NCI-H82 treated with DMSO at 0.1 percent for 48 hours (cell line): ENCODE results near the gene SYT8.
A peak's percentile ranks its signal among the peaks of the same experiment; 100 is the strongest.
"Not testable (repeated sequence)": the region's sequence is repeated elsewhere in the genome, so short reads cannot be mapped to it uniquely, and the experiment has no call there.

Source experiments
- DNase-seq: peaks from one replicate; lab custom pipeline; 2025; ENCODE audit not compliant: unreplicated experiment; lab: John Stamatoyannopoulos, UW

The SYT8 gene

GRCh38 chr11:1872267-1872985, 37.6 kb downstream of the SYT8 start:
- DNase-seq, result no peak

DNA sequence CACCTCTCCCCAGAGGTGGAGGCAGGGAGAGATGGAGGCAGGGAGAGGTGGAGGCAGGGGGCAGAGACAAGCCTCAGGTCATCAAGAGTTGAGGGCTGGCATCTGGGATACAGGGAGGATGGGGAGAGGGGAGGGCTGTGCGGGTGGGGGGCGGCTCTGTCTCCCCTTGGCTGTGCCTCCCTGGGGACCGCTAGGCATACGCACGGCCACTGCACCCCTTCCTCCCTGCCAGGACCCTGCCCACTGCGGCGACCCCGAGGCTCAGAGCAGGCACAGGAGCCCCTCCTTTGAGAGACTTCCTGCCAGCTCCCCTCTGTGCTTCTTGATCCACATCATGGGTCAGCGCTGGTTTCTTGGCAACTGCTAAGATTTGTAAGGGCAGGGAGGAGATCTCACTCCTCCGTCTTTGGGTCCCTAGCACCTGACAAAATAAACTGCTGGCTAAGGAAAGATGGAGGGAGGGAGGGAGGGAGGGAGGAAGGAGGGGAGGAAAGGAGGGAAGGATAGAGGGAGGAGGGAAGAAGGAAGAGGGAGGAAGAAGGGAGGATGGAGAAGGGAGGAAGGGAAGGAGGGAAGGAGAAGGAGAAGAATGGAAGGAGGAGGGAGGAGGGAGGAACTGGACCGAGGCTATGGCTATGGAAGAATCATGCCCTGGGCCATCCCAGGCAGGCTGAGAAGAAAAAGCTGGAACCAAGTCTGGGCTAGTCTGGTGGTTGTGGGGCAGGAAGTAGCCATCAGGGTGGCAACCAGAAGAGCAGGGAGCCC, 38.4 kb downstream of the SYT8 start:
- DNase-seq, result no peak

- DNase-seq, result not testable (repeated sequence)
These were observed 39.0 kb downstream of the SYT8 start for GRCh38 chr11:1873813-1874150.

DNA sequence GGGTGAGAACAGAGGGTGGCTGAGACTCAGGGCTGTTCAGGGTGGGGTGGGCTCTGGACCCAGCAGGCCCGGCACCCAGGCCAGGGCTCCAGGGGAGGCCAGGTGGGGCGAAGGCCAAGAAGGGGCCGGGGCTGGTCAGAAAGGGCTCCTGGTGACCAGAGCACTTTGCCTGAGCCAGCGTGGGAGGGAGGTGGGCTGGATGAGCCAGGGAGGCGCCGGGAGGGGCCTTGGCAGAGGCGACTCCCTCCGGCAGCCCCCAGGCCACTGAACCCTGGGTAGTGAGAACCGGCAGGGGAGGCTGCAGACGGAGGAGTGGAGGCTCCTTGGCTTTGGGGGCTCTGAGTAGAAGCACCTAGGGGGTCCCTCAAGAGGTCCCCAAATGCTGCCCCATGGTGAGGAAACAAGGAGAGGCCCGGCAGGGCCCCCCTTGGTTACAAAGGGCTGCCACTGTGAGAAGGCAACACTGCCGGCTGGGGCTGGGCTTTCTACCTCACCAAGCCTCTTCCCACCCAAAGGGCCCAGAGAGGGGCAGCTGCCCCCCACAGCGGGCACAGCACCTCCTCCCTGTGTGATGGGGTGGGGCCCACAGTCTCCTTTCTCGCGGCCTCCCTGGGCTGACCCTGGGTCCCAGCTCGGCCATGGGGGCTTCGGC, 39.8 kb downstream of the SYT8 start:
- DNase-seq, result not testable (repeated sequence)

- DNase-seq, result no peak
These were observed 40.5 kb downstream of the SYT8 start for GRCh38 chr11:1875093-1875850.

- DNase-seq, result not testable (repeated sequence)
These were observed 41.1 kb downstream of the SYT8 start for GRCh38 chr11:1875851-1876301.

GRCh38 chr11:1876361-1877063, 41.7 kb downstream of the SYT8 start:
- no peak for DNase-seq

DNA sequence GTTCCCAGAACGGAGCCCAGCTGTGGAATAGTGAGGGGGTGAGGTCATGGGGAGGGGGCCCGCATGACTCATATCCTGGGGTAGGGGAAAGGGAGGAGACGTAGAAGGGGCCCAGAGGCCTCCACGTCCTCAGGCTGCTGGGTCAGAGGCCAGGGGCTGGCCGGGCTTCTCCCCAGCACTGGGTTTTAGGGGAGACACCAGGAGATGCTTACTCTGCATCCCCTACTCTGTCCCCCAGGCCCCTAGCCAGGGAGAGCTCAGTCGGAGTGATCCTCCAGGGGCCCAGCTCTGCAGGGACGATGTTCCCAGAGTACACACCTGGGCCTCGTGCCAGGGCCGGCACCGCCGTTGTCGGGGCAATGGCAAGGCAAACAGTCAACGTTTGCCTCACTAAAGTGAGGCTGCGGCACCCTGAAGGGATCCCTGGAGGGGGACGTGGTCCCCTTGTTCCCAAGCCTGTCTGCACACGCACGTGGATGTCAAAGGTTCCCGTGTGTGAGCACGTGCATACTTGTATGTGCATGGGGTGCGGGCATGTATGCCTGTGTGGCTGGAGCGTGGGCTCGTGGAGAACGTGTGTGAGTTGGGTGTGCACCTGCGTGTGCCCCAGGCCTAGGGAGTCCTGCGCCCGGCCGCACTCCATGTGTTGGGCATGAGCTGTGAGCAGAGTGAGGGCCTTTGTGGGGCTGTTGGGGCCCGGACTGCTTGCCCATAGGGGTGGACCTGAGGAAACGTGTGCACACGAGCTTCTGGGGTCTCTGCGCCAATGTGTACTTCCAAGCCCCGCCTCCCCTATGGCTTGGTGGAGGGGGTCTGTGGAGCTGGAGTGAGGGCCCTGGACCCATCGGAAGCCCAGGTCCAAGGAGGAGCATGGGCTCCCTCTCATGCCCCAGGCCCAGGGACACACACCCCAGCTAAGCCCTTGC, 42.7 kb downstream of the SYT8 start:
- no peak for DNase-seq

GRCh38 chr11:1878137-1879031, 43.6 kb downstream of the SYT8 start:
- DNase-seq, result no peak

DNA sequence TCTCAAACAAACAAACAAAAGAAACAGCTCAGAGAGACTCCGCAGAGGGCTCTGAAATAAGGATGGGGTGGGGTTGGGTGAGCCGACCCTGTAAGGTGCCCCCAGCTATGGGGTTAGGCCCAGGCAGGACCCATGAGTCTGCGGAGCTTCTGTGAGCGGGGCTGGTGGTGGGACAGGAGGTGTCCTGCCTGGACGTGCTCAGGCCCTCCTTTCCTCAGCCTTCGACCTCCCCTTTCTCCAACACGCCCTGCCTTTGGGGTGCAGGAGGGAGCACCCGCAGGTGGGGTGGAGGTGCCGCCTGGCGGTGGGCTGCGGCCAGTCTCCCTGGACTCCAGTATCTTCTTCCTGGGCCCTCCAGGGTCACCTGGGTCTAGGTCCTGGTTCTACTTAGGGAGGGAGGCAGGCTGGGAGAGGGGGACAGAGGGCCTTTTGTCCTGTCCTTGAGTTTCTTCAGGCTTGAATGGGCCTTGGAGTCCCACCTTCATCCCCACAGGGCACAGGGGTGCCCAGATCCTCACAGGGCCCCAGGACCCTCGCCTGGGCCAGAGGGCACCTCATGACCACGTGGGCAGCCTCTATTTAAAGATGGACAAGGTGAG, 44.7 kb downstream of the SYT8 start:
- no peak for DNase-seq

- DNase-seq, result no peak
These were observed 45.3 kb downstream of the SYT8 start for GRCh38 chr11:1879941-1880720.

GRCh38 chr11:1880746-1881441, 46.1 kb downstream of the SYT8 start:
- no peak for DNase-seq

- no peak for DNase-seq
These were observed 46.9 kb downstream of the SYT8 start for GRCh38 chr11:1881442-1882264.

- DNase-seq, result peak; percentile 7
These were observed 47.8 kb downstream of the SYT8 start for GRCh38 chr11:1882265-1883238.
